Measurements from ENCODE around the gene LRP5.

The LRP5 gene

GRCh38 chr11:68386331-68386978, 74.1 kb downstream of the LRP5 start:
- Histone ChIP-seq H4K91ac (ENCODE audit: low read depth, low read length, poor library complexity) (no peak overlapping the region), H2AFZ (ENCODE audit: low read length) (no peak overlapping the region), H2BK12ac (ENCODE audit: low read length) (peak overlapping the region; percentile 41), H3K4me2 (ENCODE audit: insufficient read depth, low read length, poor library complexity, severe bottlenecking) (no peak overlapping the region), H3K4me3 (ENCODE audit: low read length in 2 of 2) (no peak overlapping the region), H4K8ac (ENCODE audit: low read depth, low read length) (no peak overlapping the region), H3K4me1 (ENCODE audit: control insufficient read depth in 2 of 2, insufficient read depth in 1 of 2, low read depth in 1 of 2, low read length in 2 of 2) (peaks cover 0 to 2% of the 10 kb centered on the region in 2 donors), H3K4ac (ENCODE audit: low read length) (no peak overlapping the region), H3K9ac (ENCODE audit: low read depth, low read length, poor library complexity) (peak overlapping the region; percentile 44), H3K79me1 (ENCODE audit: low read depth, low read length) (peaks cover 10% of the 10 kb centered on the region), H3K14ac (ENCODE audit: low read length) (peak overlapping the region; percentile 56), H2BK120ac (ENCODE audit: low read depth, low read length) (no peak overlapping the region), H3K36me3 (replicated peaks in 1 of 2; ENCODE audit: control insufficient read depth in 2 of 2, insufficient read depth in 2 of 2, low read length in 2 of 2) (peaks cover 26 to 50% of the 10 kb centered on the region in 2 donors), H3K18ac (ENCODE audit: low read length) (no peak overlapping the region), H3K27me3 (ENCODE audit: control insufficient read depth in 3 of 3, insufficient read depth in 3 of 3, low read depth in 1 of 3, low read length in 3 of 3) (no peaks in the 10 kb centered on the region), H2BK15ac (ENCODE audit: low read length) (no peak overlapping the region), H3K23ac (ENCODE audit: low read depth, low read length, poor library complexity) (peak overlapping the region; percentile 96), H3K27ac (replicated peaks; ENCODE audit: low read length) (no peak overlapping the region), H2AK5ac (ENCODE audit: low read depth, low read length) (no peak overlapping the region), H3K9me3 (replicated peaks in 1 of 2; ENCODE audit: control insufficient read depth in 2 of 2, insufficient read depth in 1 of 2, low read depth in 1 of 2, low read length in 2 of 2) (peaks cover 0 to 7% of the 10 kb centered on the region in 2 donors), H2BK5ac (ENCODE audit: low read length) (no peak overlapping the region)
- DNase-seq (ENCODE audit: low spot score): no peak
- no CpG with 5 or more reads among the region's 52 CpGs for WGBS, 2 donors (ENCODE audit: extremely low coverage in 2 of 2, insufficient read length in 2 of 2, insufficient replicate concordance in 1 of 2)

GRCh38 chr11:68387840-68388239, 75.4 kb downstream of the LRP5 start:
- peaks cover 0 to 7% of the 10 kb centered on the region in 2 donors for H3K9me3 ChIP-seq (replicated peaks in 1 of 2; ENCODE audit: control insufficient read depth in 2 of 2, insufficient read depth in 1 of 2, low read depth in 1 of 2, low read length in 2 of 2)
- DNase-seq (ENCODE audit: low spot score): no peak
- no peak overlapping the region for H2BK5ac ChIP-seq (ENCODE audit: low read length)
- no peak overlapping the region for H4K91ac ChIP-seq (ENCODE audit: low read depth, low read length, poor library complexity)
- peak overlapping the region; percentile 30 for H3K9ac ChIP-seq (ENCODE audit: low read depth, low read length, poor library complexity)
- H3K18ac ChIP-seq (ENCODE audit: low read length): peak overlapping the region; percentile 17
- H3K36me3 ChIP-seq (replicated peaks in 1 of 2; ENCODE audit: control insufficient read depth in 2 of 2, insufficient read depth in 2 of 2, low read length in 2 of 2): peaks cover 30 to 61% of the 10 kb centered on the region in 2 donors
- H3K4me2 ChIP-seq (ENCODE audit: insufficient read depth, low read length, poor library complexity, severe bottlenecking): no peak overlapping the region
- H3K4ac ChIP-seq (ENCODE audit: low read length): no peak overlapping the region
- no peak overlapping the region for H3K23ac ChIP-seq (ENCODE audit: low read depth, low read length, poor library complexity)
- no peak overlapping the region for H2AK5ac ChIP-seq (ENCODE audit: low read depth, low read length)
- H3K27me3 ChIP-seq (ENCODE audit: control insufficient read depth in 3 of 3, insufficient read depth in 3 of 3, low read depth in 1 of 3, low read length in 3 of 3): no peaks in the 10 kb centered on the region
- H2BK12ac ChIP-seq (ENCODE audit: low read length): no peak overlapping the region
- H2BK120ac ChIP-seq (ENCODE audit: low read depth, low read length): no peak overlapping the region
- H3K27ac ChIP-seq (replicated peaks; ENCODE audit: low read length): no peak overlapping the region
- no peak overlapping the region for H2BK15ac ChIP-seq (ENCODE audit: low read length)
- no CpG with 5 or more reads among the region's 13 CpGs for WGBS, 2 donors (ENCODE audit: extremely low coverage in 2 of 2, insufficient read length in 2 of 2, insufficient replicate concordance in 1 of 2)
- H4K8ac ChIP-seq (ENCODE audit: low read depth, low read length): no peak overlapping the region
- peaks cover 12% of the 10 kb centered on the region for H3K79me1 ChIP-seq (ENCODE audit: low read depth, low read length)
- no peaks in the 10 kb centered on the region for H3K4me1 ChIP-seq (ENCODE audit: control insufficient read depth in 2 of 2, insufficient read depth in 1 of 2, low read depth in 1 of 2, low read length in 2 of 2)
- no peak overlapping the region for H3K4me3 ChIP-seq (ENCODE audit: low read length in 2 of 2)
- no peak overlapping the region for H2AFZ ChIP-seq (ENCODE audit: low read length)
- peak overlapping the region; percentile 38 for H3K14ac ChIP-seq (ENCODE audit: low read length)

GRCh38 chr11:68388595-68389198, 76.3 kb downstream of the LRP5 start:
- Histone ChIP-seq H2AK5ac (ENCODE audit: low read depth, low read length) (no peak overlapping the region), H3K27me3 (ENCODE audit: control insufficient read depth in 3 of 3, insufficient read depth in 3 of 3, low read depth in 1 of 3, low read length in 3 of 3) (no peaks in the 10 kb centered on the region), H3K4me1 (ENCODE audit: control insufficient read depth in 2 of 2, insufficient read depth in 1 of 2, low read depth in 1 of 2, low read length in 2 of 2) (no peaks in the 10 kb centered on the region), H3K9me3 (replicated peaks in 1 of 2; ENCODE audit: control insufficient read depth in 2 of 2, insufficient read depth in 1 of 2, low read depth in 1 of 2, low read length in 2 of 2) (peaks cover 0 to 7% of the 10 kb centered on the region in 2 donors), H4K8ac (ENCODE audit: low read depth, low read length) (no peak overlapping the region), H3K4me2 (ENCODE audit: insufficient read depth, low read length, poor library complexity, severe bottlenecking) (no peak overlapping the region), H2BK12ac (ENCODE audit: low read length) (no peak overlapping the region), H4K91ac (ENCODE audit: low read depth, low read length, poor library complexity) (no peak overlapping the region), H3K14ac (ENCODE audit: low read length) (no peak overlapping the region), H3K4ac (ENCODE audit: low read length) (no peak overlapping the region), H3K23ac (ENCODE audit: low read depth, low read length, poor library complexity) (no peak overlapping the region), H2AFZ (ENCODE audit: low read length) (no peak overlapping the region), H3K79me1 (ENCODE audit: low read depth, low read length) (peaks cover 12% of the 10 kb centered on the region), H2BK120ac (ENCODE audit: low read depth, low read length) (no peak overlapping the region), H3K9ac (ENCODE audit: low read depth, low read length, poor library complexity) (no peak overlapping the region), H2BK5ac (ENCODE audit: low read length) (no peak overlapping the region), H3K36me3 (replicated peaks in 1 of 2; ENCODE audit: control insufficient read depth in 2 of 2, insufficient read depth in 2 of 2, low read length in 2 of 2) (peaks cover 30 to 61% of the 10 kb centered on the region in 2 donors), H3K4me3 (ENCODE audit: low read length in 2 of 2) (peak overlapping the region in 1 of 2 donors; percentile 29), H3K27ac (replicated peaks; ENCODE audit: low read length) (no peak overlapping the region), H3K18ac (ENCODE audit: low read length) (no peak overlapping the region), H2BK15ac (ENCODE audit: low read length) (no peak overlapping the region)
- DNase-seq (ENCODE audit: low spot score): no peak
- 100% methylated on average over 1 to 4 of the region's 11 CpGs for WGBS, 2 donors (ENCODE audit: extremely low coverage in 2 of 2, insufficient read length in 2 of 2, insufficient replicate concordance in 1 of 2)

- no peak overlapping the region for H2AK5ac ChIP-seq (ENCODE audit: low read depth, low read length)
- WGBS, 2 donors (ENCODE audit: extremely low coverage in 2 of 2, insufficient read length in 2 of 2, insufficient replicate concordance in 1 of 2): no CpG with 5 or more reads among the region's 16 CpGs
These were observed 77.9 kb downstream of the LRP5 start for GRCh38 chr11:68390315-68390714.

More at GRCh38 chr11:68390315-68390714, 77.9 kb downstream of the LRP5 start:
- Histone ChIP-seq H3K18ac (ENCODE audit: low read length) (no peak overlapping the region), H3K79me1 (ENCODE audit: low read depth, low read length) (peaks cover 9% of the 10 kb centered on the region), H3K14ac (ENCODE audit: low read length) (no peak overlapping the region), H3K36me3 (replicated peaks in 1 of 2; ENCODE audit: control insufficient read depth in 2 of 2, insufficient read depth in 2 of 2, low read length in 2 of 2) (peaks cover 30 to 65% of the 10 kb centered on the region in 2 donors), H3K9ac (ENCODE audit: low read depth, low read length, poor library complexity) (no peak overlapping the region), H3K27me3 (ENCODE audit: control insufficient read depth in 3 of 3, insufficient read depth in 3 of 3, low read depth in 1 of 3, low read length in 3 of 3) (no peaks in the 10 kb centered on the region), H3K4me1 (ENCODE audit: control insufficient read depth in 2 of 2, insufficient read depth in 1 of 2, low read depth in 1 of 2, low read length in 2 of 2) (no peaks in the 10 kb centered on the region), H2BK15ac (ENCODE audit: low read length) (no peak overlapping the region), H3K4me2 (ENCODE audit: insufficient read depth, low read length, poor library complexity, severe bottlenecking) (no peak overlapping the region), H3K4me3 (ENCODE audit: low read length in 2 of 2) (no peak overlapping the region), H3K27ac (replicated peaks; ENCODE audit: low read length) (no peak overlapping the region), H4K91ac (ENCODE audit: low read depth, low read length, poor library complexity) (no peak overlapping the region), H3K23ac (ENCODE audit: low read depth, low read length, poor library complexity) (no peak overlapping the region), H3K4ac (ENCODE audit: low read length) (no peak overlapping the region), H2BK5ac (ENCODE audit: low read length) (no peak overlapping the region), H2AFZ (ENCODE audit: low read length) (no peak overlapping the region), H4K8ac (ENCODE audit: low read depth, low read length) (no peak overlapping the region), H2BK12ac (ENCODE audit: low read length) (no peak overlapping the region), H3K9me3 (replicated peaks in 1 of 2; ENCODE audit: control insufficient read depth in 2 of 2, insufficient read depth in 1 of 2, low read depth in 1 of 2, low read length in 2 of 2) (peaks cover 0 to 7% of the 10 kb centered on the region in 2 donors), H2BK120ac (ENCODE audit: low read depth, low read length) (no peak overlapping the region)
- DNase-seq (ENCODE audit: low spot score): no peak

Measured in neuronal stem cell (in vitro differentiated cells).